CD14-positive monocyte (primary cell): ENCODE results near the gene HSPG2. TPM values are rescaled to one million over a fixed set of nuclear protein-coding genes. Genes with fewer than 3 reads are reported as not detected.

Experiments
- DNase-seq, 3 donors: peaks; one replicate each; pipeline ENCODE4 v3.0.0-alpha.2; 2011 to 2022
- H2AFZ ChIP-seq: 2 replicates; pipeline ENCODE4 v1.6.0; 2012; ENCODE audit warnings: mild to moderate bottlenecking, low read depth, low read length, inconsistent platforms; ENCODE audit not compliant: insufficient read depth, poor library complexity, severe bottlenecking
- H3K27ac ChIP-seq, 2 donors: 1 replicate in 1 of 2; 2 replicates in 1 of 2; pipeline ENCODE4 v1.5.1; 2012 to 2013; ENCODE audit warnings: low read length in 2 of 2, control low read depth in 1 of 2, inconsistent platforms in 1 of 2, low read depth in 1 of 2, mild to moderate bottlenecking in 1 of 2
- H3K27me3 ChIP-seq, 2 donors: one replicate each; pipeline versions ENCODE4 v1.6.0 to v1.6.1; 2011 to 2013; ENCODE audit warnings: low read length in 2 of 2; ENCODE audit not compliant: control insufficient read depth in 2 of 2, insufficient read depth in 2 of 2
- H3K36me3 ChIP-seq, 2 donors: replicated peaks in 1 of 2; 1 replicate in 1 of 2; 2 replicates in 1 of 2; pipeline versions ENCODE4 v1.5.1 to v1.6.1; 2012 to 2013; ENCODE audit warnings: low read length in 2 of 2, control low read depth in 1 of 2, inconsistent platforms in 1 of 2, mild to moderate bottlenecking in 1 of 2; ENCODE audit not compliant: insufficient read depth in 2 of 2, control insufficient read depth in 1 of 2
- H3K4me1 ChIP-seq, 2 donors: 1 replicate in 1 of 2; 2 replicates in 1 of 2; pipeline versions ENCODE4 v1.5.1 to v1.6.1; 2012 to 2013; ENCODE audit warnings: low read length in 2 of 2, control low read depth in 1 of 2, inconsistent platforms in 1 of 2, mild to moderate bottlenecking in 1 of 2, moderate library complexity in 1 of 2; ENCODE audit not compliant: insufficient read depth in 2 of 2, control insufficient read depth in 1 of 2
- H3K4me2 ChIP-seq: replicated peaks from 2 replicates; pipeline ENCODE3; 2012; ENCODE audit warnings: low read length, moderate library complexity, mild to moderate bottlenecking; ENCODE audit not compliant: poor library complexity, severe bottlenecking; ENCODE audit errors: extremely low read depth
- H3K4me3 ChIP-seq, 3 experiments: fragments of 200-600 bp in 1 of 3; sonication (generic) in 1 of 3; replicated peaks in 1 of 3; 1 replicate in 2 of 3; 2 replicates in 1 of 3; pipeline ENCODE4 v1.5.1; 2011 to 2013; ENCODE audit warnings: low read length in 3 of 3, mild to moderate bottlenecking in 3 of 3, control low read depth in 2 of 3, low read depth in 2 of 3, inconsistent platforms in 1 of 3, moderate library complexity in 1 of 3
- H3K79me2 ChIP-seq: 2 replicates; pipeline ENCODE4 v1.6.0; 2012; ENCODE audit warnings: mild to moderate bottlenecking, control low read depth, inconsistent platforms, low read length, moderate library complexity; ENCODE audit not compliant: insufficient read depth
- H3K9ac ChIP-seq: 2 replicates; pipeline ENCODE4 v1.6.0; 2017; ENCODE audit warnings: low read length, mild to moderate bottlenecking; ENCODE audit not compliant: insufficient read depth, poor library complexity, severe bottlenecking
- H3K9me3 ChIP-seq, 2 donors: replicated peaks in 1 of 2; 1 replicate in 1 of 2; 2 replicates in 1 of 2; pipeline versions ENCODE4 v1.5.1 to v1.6.1; 2012 to 2013; ENCODE audit warnings: low read length in 2 of 2, control low read depth in 1 of 2; ENCODE audit not compliant: control insufficient read depth in 1 of 2, insufficient read depth in 1 of 2
- H4K20me1 ChIP-seq: 2 replicates; pipeline ENCODE4 v1.6.0; 2012; ENCODE audit warnings: mild to moderate bottlenecking, low read length, control low read depth, moderate library complexity; ENCODE audit not compliant: insufficient read depth
- H3K27ac Mint-ChIP-seq, 7 donors: one replicate each; pipeline ENCODE4 v1.8.0; 2020; ENCODE audit warnings: mild to moderate bottlenecking in 7 of 7, mixed read lengths in 7 of 7, moderate library complexity in 6 of 7, inconsistent platforms in 2 of 7
- H3K27me3 Mint-ChIP-seq, 3 donors: one replicate each; pipeline ENCODE4 v1.8.0; 2021 to 2022; ENCODE audit warnings: low read depth in 3 of 3, mild to moderate bottlenecking in 3 of 3, mixed read lengths in 3 of 3, moderate library complexity in 3 of 3, inconsistent platforms in 1 of 3
- H3K36me3 Mint-ChIP-seq, 2 donors: one replicate each; pipeline ENCODE4 v1.8.0; 2020; ENCODE audit warnings: mixed read lengths in 2 of 2, inconsistent platforms in 1 of 2, mild to moderate bottlenecking in 1 of 2
- H3K4me1 Mint-ChIP-seq: one replicate; pipeline ENCODE4 v1.8.0; 2020; ENCODE audit warnings: mild to moderate bottlenecking, mixed read lengths
- H3K4me3 Mint-ChIP-seq, 2 donors: one replicate each; pipeline ENCODE4 v1.8.0; 2020; ENCODE audit warnings: mild to moderate bottlenecking in 2 of 2, mixed read lengths in 2 of 2, moderate library complexity in 1 of 2
- H3K9me3 Mint-ChIP-seq, 7 donors: one replicate each; pipeline ENCODE4 v1.8.0; 2020 to 2022; ENCODE audit warnings: mixed read lengths in 7 of 7, mild to moderate bottlenecking in 6 of 7, moderate library complexity in 6 of 7, inconsistent platforms in 2 of 7
- CTCF ChIP-seq: fragments of 200-600 bp; IDR thresholded peaks from one replicate; pipeline ENCODE4 v1.8.0; 2022; ENCODE audit warnings: antibody characterized with exemption, mild to moderate bottlenecking
- WGBS: methylation state at CpG from one replicate; pipeline ENCODE4 v1.1.5; 2013; ENCODE audit warnings: missing lambda C conversion rate; ENCODE audit not compliant: insufficient coverage; 5-methylcytosine and 5-hydroxymethylcytosine counted together
- intact Hi-C, 2 donors: fragments of 100-400 bp; cut with micrococcal nuclease; formaldehyde crosslinking; loops; one replicate each; pipeline versions ENCODE4 v1.15.0 to v1.15.1; 2023
- polyA plus RNA-seq, 3 donors: library from polyadenylated mRNA; depleted of rRNA in 1 of 3; unstranded in 2 of 3; stranded (reverse) in 1 of 3; fragments of 300-500 nt in 2 of 3; fragments of >200 nt in 1 of 3; fragmentation: Illumina TruSeq in 2 of 3; gene quantifications; 1 replicate in 2 of 3; 2 replicates in 1 of 3; pipeline ENCODE4 v1.2.3, GENCODE V29; 2012 to 2021

HSPG2 gene
- polyA plus RNA-seq, 3 donors: 0.44 TPM; not detected in 2

DNA sequence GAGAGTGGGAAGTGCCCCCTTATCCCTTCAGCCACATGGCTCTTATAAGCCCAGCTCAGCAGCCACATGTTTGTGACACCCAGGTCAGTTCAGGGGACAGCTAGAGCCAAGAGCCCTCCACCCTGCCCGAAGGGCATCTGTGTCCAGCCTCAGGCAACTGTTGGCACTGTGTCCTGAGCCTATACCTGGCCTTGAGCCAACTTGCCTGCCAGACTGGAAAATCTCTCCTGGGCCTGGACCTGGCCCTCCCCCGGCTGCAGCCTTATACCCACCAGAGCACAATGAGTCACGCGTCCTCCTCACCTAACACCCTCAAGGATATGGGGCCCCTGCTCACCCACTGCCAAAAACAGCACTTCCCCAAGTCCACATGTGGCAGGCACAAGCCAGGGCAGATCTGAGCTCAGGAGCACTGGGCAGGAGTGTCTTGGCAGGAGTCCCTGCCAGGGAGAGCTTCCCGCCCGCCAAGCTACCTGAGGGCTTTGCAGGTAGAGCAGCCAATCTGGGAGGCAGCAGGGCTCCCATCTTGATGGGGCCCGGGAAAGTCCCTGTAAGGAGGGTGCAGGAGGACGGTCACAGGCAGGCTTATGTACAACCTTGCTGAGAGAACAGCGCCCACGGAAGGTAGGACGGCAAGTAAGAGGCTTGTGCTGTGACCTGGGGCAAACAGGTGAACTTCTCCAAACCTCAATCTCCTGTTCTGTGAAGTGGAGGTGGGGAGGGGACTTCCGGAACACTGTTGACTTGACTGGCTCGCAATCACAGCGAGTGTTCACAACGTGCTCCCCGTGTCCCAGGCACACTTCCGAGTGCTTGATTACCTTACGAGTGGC, 19.8 kb upstream of the HSPG2 start:
- no peaks in the 10 kb centered on the region for H3K36me3 ChIP-seq
- no peaks in the 10 kb centered on the region for H3K79me2 ChIP-seq
- Mint-ChIP-seq H3K27me3 (peaks cover 0 to 12% (median 9%) of the 10 kb centered on the region in 3 donors), H3K4me3 (no peak overlapping the region), H3K27ac (peak overlapping the region in 2 of 7 donors; percentile 11 to 57), H3K4me1 (peaks cover 7% of the 10 kb centered on the region), H3K9me3 (no peaks in the 10 kb centered on the region), H3K36me3 (no peaks in the 10 kb centered on the region)
- no peak overlapping the region for H2AFZ ChIP-seq
- no peaks in the 10 kb centered on the region for H3K27me3 ChIP-seq
- no peak overlapping the region for H3K4me3 ChIP-seq
- no peaks in the 10 kb centered on the region for H4K20me1 ChIP-seq
- whole genome bisulfite sequencing: 57% methylated on average over 17 of the region's 18 CpGs
- intact Hi-C loops: no loop called here
- TF ChIP-seq CTCF: no peak
- DNase-seq: no peak
- no peak overlapping the region for H3K4me2 ChIP-seq
- H3K4me1 ChIP-seq: no peaks in the 10 kb centered on the region
- no peak overlapping the region for H3K27ac ChIP-seq
- H3K9me3 ChIP-seq: no peaks in the 10 kb centered on the region
- no peak overlapping the region for H3K9ac ChIP-seq

- Mint-ChIP-seq H3K4me3 (no peak overlapping the region), H3K9me3 (peaks cover 0 to 2% (median 0%) of the 10 kb centered on the region in 7 donors), H3K4me1 (peaks cover 7% of the 10 kb centered on the region), H3K36me3 (no peaks in the 10 kb centered on the region), H3K27ac (no peak overlapping the region), H3K27me3 (peaks cover 0 to 12% (median 9%) of the 10 kb centered on the region in 3 donors)
- intact Hi-C loops: no loop called here
- Histone ChIP-seq H2AFZ (no peak overlapping the region), H3K4me1 (no peaks in the 10 kb centered on the region), H3K4me3 (no peak overlapping the region), H3K9me3 (no peaks in the 10 kb centered on the region), H3K9ac (no peak overlapping the region), H3K36me3 (no peaks in the 10 kb centered on the region), H4K20me1 (no peaks in the 10 kb centered on the region), H3K27ac (no peak overlapping the region), H3K4me2 (no peak overlapping the region), H3K27me3 (no peaks in the 10 kb centered on the region), H3K79me2 (no peaks in the 10 kb centered on the region)
- DNase-seq: no peak
- 87% methylated on average over 3 of the region's 9 CpGs for WGBS
- no peak for TF ChIP-seq CTCF
Observed at GRCh38 chr1:21955501-21956281, 18.6 kb upstream of the HSPG2 start.
